ENCODE data around the gene MRAP.

The MRAP gene

DNA sequence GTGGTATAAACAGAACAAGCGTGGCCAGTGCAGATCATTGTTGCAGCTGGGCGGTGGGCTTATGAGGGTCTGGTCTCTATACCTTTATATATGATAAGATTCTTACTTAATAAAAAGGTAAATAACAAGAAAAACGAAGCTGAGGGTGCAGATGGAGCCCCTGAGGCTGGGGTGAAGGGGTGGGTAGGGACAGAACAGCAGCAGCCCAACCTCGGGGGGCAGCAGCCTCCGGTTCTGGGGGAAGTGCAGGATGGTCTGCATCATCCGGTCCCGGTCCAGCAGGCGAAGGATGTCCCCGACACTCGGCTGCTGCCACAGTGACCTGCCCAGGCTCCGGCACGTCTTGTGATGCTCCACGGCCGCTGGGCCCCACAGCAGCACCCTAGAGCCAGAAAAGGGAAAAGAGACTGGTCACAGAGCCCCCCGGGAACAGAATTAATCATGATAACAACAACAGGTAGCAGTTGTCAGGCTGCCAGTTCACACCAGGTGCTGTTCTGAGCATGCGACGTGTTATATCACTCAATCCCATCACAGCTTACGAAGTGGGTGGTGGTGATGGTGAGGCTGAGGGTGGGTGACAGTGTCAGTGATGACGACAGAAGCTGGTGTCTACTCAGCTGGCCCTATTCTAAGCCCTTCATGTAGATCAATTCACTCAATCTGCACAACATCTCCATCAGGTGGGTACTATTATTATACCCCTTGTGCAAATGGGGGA, 35.5 kb downstream of the MRAP start:
- Histone ChIP-seq H3K9ac (ENCODE audit: low read length) (no peak overlapping the region), H4K20me1 (ENCODE audit: insufficient read depth, low read length) (no peaks in the 10 kb centered on the region), H3K4me1 (ENCODE audit: low read length) (no peaks in the 10 kb centered on the region), H3K79me2 (ENCODE audit: low read length) (no peaks in the 10 kb centered on the region), H3K9me2 (replicated peaks; ENCODE audit: insufficient read depth, low read length) (no peaks in the 10 kb centered on the region), H3K4me3 (ENCODE audit: low read length) (no peak overlapping the region), H3K36me3 (replicated peaks; ENCODE audit: insufficient read depth, low read length) (peaks cover 12% of the 10 kb centered on the region), H3K27ac (ENCODE audit: low read length) (no peak overlapping the region), H3K27me3 (replicated peaks; ENCODE audit: insufficient read depth, low read length) (no peaks in the 10 kb centered on the region), H3F3A (ENCODE audit: insufficient read depth, low read length) (no peaks in the 10 kb centered on the region), H3K9me3 (replicated peaks; ENCODE audit: insufficient read depth, low read length) (no peaks in the 10 kb centered on the region), H3K4me2 (ENCODE audit: low read depth, low read length) (no peak overlapping the region), H2AFZ (ENCODE audit: low read length) (no peak overlapping the region)
- no peak for DNase-seq
- TF ChIP-seq, protein P1, sequence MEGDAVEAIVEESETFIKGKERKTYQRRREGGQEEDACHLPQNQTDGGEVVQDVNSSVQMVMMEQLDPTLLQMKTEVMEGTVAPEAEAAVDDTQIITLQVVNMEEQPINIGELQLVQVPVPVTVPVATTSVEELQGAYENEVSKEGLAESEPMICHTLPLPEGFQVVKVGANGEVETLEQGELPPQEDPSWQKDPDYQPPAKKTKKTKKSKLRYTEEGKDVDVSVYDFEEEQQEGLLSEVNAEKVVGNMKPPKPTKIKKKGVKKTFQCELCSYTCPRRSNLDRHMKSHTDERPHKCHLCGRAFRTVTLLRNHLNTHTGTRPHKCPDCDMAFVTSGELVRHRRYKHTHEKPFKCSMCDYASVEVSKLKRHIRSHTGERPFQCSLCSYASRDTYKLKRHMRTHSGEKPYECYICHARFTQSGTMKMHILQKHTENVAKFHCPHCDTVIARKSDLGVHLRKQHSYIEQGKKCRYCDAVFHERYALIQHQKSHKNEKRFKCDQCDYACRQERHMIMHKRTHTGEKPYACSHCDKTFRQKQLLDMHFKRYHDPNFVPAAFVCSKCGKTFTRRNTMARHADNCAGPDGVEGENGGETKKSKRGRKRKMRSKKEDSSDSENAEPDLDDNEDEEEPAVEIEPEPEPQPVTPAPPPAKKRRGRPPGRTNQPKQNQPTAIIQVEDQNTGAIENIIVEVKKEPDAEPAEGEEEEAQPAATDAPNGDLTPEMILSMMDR (IDR thresholded peaks at IDR 0.05; ENCODE audit: low read length): no peak

DNA sequence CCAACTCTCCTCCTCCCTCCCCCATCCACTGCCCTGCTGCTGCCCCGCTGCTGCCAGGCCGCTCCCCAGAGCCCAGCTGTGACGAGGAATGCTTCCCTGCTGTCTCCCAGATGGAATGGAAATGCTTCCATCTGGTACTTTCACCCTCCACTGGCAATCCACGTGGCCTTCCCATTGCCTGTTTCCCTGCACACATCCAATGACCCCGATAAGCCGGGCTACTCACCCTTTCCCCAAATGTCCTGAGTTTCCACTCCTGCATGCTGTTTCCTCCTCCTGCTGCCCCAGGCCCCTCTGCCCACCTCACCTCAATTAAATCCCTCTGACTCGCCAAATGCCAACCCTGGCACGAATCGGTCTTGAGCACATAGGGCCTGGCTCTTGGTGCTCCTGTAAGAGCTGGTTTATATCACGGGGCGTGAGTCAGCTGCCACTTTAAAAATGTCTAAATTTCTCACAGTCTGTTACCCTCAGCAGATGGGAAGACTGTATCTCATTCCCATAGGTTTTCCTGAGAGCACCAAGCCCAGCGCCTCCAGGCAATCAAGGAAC, 36.4 kb downstream of the MRAP start:
- no peak overlapping the region for H2AFZ ChIP-seq (ENCODE audit: low read length)
- H3K9me3 ChIP-seq (replicated peaks; ENCODE audit: insufficient read depth, low read length): no peaks in the 10 kb centered on the region
- no peaks in the 10 kb centered on the region for H3K79me2 ChIP-seq (ENCODE audit: low read length)
- H3K27me3 ChIP-seq (replicated peaks; ENCODE audit: insufficient read depth, low read length): no peaks in the 10 kb centered on the region
- no peaks in the 10 kb centered on the region for H3K4me1 ChIP-seq (ENCODE audit: low read length)
- H3K9me2 ChIP-seq (replicated peaks; ENCODE audit: insufficient read depth, low read length): no peaks in the 10 kb centered on the region
- H4K20me1 ChIP-seq (ENCODE audit: insufficient read depth, low read length): no peaks in the 10 kb centered on the region
- H3K4me2 ChIP-seq (ENCODE audit: low read depth, low read length): no peak overlapping the region
- TF ChIP-seq, protein P1 (IDR thresholded peaks at IDR 0.05; ENCODE audit: low read length): no peak
- TF ChIP-seq EZH2phosphoT487 (IDR thresholded peaks at IDR 0.05; ENCODE audit: low read length): no peak
- no peak for TF ChIP-seq EZH2 (optimal IDR thresholded peaks at IDR 0.05; ENCODE audit: low read depth, low read length)
- peaks cover 12% of the 10 kb centered on the region for H3K36me3 ChIP-seq (replicated peaks; ENCODE audit: insufficient read depth, low read length)
- no peaks in the 10 kb centered on the region for H3F3A ChIP-seq (ENCODE audit: insufficient read depth, low read length)
- H3K27ac ChIP-seq (ENCODE audit: low read length): no peak overlapping the region
- DNase-seq: no peak
- no peak overlapping the region for H3K4me3 ChIP-seq (ENCODE audit: low read length)
- no peak overlapping the region for H3K9ac ChIP-seq (ENCODE audit: low read length)

DNA sequence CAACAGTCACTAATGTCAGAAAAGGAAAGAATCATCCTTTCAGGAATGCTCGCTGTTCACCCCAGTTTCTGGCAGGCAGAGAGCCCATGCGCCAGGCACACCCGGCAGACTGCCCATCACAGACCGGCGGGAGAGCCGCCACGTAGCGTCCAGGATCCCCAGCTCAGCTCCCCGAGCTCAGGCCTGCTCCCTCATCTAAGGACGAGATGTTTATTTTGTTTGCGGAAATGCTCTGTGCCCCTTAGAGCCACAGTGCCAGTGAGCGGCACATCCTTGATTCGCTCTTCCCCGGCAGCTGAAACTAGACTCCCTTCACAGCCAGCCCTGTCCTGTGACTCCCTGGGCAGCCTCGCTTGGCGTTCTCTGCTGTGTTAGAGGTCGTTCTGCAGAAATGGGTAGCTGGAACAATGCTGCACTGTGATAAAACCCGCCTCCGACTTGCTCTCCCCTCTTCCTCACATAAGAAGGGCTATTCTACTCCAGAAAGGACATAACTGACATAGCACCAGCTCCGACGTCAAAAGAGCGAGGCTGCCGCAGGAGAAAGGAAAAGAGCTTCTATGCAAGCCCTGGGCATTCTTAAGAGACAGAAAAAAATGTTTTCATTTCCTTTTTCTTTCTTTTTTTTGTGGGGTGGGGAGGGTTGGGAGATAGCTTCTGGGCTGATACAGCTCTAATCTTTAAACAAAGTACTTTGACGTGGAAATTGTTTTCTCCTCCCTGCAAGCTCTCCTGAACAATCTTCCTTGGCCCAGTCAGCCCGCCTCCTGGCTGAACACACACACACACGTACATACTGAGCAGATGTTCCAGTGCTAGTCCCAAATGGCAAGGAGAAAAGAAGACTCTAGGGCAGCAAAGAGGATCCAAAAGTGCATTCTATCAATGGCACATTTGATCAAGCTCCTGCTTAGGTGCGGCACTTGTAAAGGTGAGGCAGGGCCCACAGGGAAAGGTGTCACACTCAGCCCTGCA, 37.2 kb downstream of the MRAP start:
- Histone ChIP-seq H3K9ac (ENCODE audit: low read length) (no peak overlapping the region), H3K79me2 (ENCODE audit: low read length) (no peaks in the 10 kb centered on the region), H3K4me3 (ENCODE audit: low read length) (no peak overlapping the region), H4K20me1 (ENCODE audit: insufficient read depth, low read length) (no peaks in the 10 kb centered on the region), H3K9me2 (replicated peaks; ENCODE audit: insufficient read depth, low read length) (no peaks in the 10 kb centered on the region), H3F3A (ENCODE audit: insufficient read depth, low read length) (no peaks in the 10 kb centered on the region), H3K4me2 (ENCODE audit: low read depth, low read length) (no peak overlapping the region), H3K4me1 (ENCODE audit: low read length) (no peaks in the 10 kb centered on the region), H3K36me3 (replicated peaks; ENCODE audit: insufficient read depth, low read length) (peaks cover 11% of the 10 kb centered on the region), H3K9me3 (replicated peaks; ENCODE audit: insufficient read depth, low read length) (no peaks in the 10 kb centered on the region), H2AFZ (ENCODE audit: low read length) (no peak overlapping the region), H3K27me3 (replicated peaks; ENCODE audit: insufficient read depth, low read length) (no peaks in the 10 kb centered on the region), H3K27ac (ENCODE audit: low read length) (no peak overlapping the region)
- TF ChIP-seq, protein P1 (IDR thresholded peaks at IDR 0.05; ENCODE audit: low read length): no peak
- TF ChIP-seq EZH2 (optimal IDR thresholded peaks at IDR 0.05; ENCODE audit: low read depth, low read length) (no peak), EZH2phosphoT487 (IDR thresholded peaks at IDR 0.05; ENCODE audit: low read length) (no peak)
- DNase-seq: no peak
